ENCODE measurements around the gene AP3M1. TPM values are rescaled to one million over a fixed set of nuclear protein-coding genes. Genes with fewer than 3 reads are reported as not detected.
"Not testable (repeated sequence)": the region's sequence is repeated elsewhere in the genome, so short reads cannot be mapped to it uniquely, and the experiment has no call there.

Gene AP3M1, protein sequence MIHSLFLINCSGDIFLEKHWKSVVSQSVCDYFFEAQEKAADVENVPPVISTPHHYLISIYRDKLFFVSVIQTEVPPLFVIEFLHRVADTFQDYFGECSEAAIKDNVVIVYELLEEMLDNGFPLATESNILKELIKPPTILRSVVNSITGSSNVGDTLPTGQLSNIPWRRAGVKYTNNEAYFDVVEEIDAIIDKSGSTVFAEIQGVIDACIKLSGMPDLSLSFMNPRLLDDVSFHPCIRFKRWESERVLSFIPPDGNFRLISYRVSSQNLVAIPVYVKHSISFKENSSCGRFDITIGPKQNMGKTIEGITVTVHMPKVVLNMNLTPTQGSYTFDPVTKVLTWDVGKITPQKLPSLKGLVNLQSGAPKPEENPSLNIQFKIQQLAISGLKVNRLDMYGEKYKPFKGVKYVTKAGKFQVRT
- polyA plus RNA-seq (2013, experiment 1 of 2; ENCODE audit: insufficient read length) = 28.0 TPM
- 28.0 TPM for polyA plus RNA-seq (2013, experiment 2 of 2; ENCODE audit: insufficient read length)

DNA sequence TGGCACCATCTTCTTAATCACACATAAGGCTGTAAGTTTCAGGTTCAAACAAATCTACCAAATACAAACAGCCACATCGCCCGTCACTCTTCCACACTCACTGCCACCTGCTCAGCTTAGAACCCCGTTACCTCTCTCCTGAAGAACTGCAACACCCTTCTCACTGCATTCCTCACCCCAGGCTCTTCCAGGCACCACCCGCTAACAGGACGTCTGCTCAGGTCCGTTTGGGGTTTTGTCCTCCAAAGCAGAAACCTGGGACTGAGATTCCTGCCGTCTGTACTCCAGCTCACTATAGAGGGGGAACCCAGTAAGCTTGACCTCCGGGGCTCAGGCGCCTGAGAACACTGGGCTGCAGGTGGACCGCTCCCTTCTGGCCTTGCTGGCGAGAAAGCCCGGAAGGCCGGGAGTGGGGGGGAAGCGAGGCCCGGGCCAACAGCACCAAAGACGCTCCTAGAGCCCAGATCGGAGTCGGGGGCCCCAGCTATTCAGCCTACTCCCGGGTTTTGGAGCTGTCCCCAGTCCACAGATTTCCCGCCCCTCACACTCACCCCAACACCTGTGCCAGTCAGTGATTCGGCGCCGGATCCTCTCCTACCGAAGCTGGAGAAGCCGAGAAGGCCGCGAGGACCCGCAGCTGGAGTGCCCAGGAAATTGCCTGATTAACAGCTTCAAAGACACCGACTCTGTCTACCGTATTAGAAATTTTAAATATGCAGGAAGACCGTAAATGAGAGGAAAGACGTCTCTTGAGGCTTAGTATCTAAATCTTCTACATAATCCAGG lies at the start of gene AP3M1:
AP3M1 (minus strand) TSS at position 625 of the 786 bp plus-strand sequence. CDS start 12,449 bp downstream, outside the sequence.
- no peak for DNase-seq

DNA sequence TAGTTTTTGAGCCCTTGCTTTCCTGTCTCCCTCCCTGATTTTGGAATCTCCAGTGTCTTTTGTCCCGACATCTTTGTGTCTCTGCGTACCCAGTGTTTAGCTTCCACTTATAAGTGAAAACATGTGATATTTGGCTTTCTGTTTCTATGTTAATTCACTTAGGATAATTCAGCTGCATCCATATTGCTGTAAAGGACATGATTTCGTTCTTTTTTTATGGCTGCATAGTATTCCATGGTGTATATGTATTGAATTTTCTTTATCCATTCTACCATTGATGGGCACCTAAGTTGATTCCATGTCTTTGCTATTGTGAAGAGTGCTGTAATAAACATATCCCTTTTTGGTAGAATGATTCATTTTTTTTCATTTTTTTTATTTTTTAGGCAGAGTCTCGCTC lies 48.7 kb upstream of the AP3M1 start:
- no peak for DNase-seq

DNA sequence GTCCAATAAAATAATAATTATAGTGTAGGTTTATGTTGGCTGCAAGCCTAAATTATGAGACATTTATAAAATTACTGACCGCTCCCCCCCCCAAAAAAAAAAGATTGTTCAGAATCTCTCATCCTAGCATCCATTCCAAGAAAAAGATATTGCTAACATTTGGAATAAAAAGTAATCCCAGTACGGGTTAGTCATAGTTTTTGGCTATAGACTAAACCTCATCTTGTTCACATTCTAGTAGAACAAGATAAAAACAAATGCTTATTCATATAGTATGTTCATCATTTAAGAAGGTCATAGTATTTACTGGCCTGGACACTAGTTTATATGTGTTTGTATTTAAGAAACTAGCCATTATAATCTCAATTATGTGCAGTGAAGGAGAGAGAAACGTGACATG lies 44.4 kb upstream of the AP3M1 start:
- DNase-seq = no peak

DNA sequence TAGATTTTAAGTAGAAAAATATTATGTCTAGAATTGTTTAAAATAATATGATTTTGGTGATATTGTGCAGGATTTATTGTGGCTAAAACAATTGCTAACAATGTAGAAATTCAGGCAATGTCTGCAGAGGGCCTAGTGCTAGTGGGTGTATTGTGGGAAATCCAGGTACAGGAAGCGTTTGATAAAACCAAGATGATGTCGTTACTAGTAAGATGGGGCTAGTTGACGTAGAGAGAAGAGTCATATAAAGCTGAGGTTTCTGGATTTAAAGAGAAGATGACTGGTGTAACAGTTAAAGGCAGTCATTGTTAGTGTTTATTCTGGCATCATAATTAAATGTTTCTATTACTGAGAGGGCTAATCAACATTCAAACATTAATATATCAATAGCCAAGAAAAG lies 43.9 kb upstream of the AP3M1 start:
- no peak for DNase-seq

DNA sequence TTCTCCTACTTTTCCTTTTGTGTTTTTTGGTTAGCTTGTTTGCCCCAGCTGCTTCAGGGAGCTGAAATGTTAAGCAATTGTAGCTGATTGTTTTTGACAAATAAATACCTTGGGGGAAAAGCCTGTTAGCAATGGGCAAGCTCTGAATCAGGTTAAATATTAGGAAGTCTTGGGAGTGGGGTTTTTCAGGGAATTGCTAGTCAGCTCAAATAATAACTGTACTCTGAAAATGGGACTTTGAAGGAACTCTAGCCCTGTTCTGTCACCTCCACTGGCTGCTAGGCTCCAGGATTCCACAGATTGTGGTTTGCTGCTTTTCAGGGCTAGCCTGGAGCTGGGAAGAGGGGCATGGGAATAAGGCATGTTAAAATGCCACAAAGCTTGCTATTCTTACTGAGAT lies 39.9 kb upstream of the AP3M1 start:
- DNase-seq = peak; percentile 41

DNA sequence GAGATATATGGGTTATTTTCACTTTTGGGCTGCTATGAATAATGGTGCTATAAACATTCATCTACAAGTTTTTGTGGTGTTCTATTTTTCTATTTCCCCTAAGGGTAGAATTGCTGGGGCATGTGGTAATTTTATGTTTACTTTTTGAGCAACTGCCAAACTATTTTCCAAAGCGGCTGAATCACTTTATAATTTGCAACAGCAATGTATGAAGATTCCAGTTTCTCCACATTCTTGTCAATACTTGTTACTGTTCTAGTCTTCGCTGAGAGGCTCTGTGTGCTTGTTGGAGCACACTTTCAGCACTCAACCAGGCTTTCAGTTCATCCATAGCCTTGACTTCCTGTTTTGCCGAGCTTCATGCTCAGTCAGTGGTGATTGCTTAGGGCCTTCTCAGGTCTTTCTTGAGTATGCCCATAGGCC lies 39.4 kb upstream of the AP3M1 start:
- peak; percentile 95 for DNase-seq

DNA sequence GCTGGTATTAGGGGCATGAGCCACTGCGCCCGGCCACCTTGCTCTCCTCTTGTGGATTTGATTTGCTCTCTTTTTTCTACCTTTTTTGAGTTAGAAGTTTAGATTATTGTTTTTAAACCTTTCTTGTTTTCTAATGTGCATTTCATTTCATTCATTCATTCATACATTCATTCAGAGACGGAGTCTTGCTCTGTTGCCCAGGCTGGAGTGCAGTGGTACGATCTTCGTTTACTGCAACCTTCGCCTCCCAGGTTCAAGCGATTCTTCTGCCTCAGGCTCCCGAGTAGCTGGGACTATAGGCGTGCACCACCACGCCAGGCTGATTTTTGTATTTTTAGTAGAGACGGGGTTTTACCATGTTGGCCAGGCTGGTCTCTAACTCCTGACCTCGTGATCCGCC lies 38.0 kb upstream of the AP3M1 start:
- DNase-seq = not testable (repeated sequence)

DNA sequence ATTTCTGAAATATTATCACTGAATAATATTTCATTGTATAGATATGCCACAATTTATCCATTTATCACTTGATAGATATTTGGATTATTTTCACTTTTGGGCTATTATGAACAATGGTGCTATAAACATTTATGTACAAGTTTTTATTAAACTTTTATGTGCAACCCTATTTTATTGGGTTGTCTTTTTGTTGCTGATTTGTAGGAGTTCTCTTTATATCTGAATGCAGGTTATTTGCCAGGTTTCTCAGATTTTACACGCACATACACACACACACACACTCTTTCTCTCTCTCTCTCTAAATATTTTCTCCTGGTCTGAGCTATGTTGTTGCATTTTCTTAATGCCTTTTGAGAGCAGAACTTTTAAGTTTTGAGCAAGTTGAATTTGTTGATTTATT lies 36.6 kb upstream of the AP3M1 start:
- DNase-seq = no peak

DNA sequence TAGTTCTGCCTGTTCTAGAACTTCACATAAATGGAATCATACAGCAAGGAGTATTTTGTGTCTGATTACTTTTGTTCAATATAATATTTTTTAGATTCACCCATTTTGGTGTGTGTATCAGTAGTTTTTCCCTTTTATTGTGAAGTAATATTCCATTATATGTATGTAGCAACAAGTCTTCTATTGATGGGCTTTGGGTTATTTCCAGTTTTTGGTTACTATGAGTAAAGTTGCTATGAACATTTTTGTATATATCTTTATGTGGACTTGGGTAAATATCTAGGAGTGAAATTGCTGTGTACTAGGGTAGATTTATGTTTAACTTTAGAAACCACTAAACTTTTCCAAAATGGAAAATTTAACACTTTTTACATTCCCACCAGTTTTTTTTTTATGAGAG lies 36.0 kb upstream of the AP3M1 start:
- no peak for DNase-seq

DNA sequence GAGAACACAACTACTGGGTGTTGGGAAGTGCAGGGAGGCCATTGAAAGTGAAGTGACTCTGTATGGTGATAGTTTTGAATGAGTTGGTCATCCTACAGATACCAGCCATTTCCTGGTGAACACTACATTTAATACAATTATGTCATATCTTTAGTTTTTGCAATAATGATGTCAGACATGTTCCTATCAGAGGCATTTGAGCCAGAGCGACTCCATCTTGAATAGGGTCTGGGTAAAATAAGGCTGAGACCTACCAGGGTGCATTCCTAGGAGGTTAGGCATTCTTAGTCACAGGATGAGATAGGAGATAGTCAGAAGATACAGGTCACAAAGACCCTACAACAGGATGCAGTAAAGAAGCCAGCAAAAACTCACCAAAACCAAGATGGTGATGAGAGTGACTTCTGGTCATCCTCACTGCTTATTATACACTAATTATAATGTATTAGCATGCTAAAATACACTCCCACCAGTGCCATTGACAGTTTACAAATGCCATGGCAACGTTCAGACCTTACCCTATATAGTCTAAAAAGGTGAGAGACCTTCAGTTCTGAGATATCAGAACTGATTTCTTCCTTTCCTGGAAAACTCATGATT lies 28.6 kb upstream of the AP3M1 start:
- no peak for DNase-seq

DNA sequence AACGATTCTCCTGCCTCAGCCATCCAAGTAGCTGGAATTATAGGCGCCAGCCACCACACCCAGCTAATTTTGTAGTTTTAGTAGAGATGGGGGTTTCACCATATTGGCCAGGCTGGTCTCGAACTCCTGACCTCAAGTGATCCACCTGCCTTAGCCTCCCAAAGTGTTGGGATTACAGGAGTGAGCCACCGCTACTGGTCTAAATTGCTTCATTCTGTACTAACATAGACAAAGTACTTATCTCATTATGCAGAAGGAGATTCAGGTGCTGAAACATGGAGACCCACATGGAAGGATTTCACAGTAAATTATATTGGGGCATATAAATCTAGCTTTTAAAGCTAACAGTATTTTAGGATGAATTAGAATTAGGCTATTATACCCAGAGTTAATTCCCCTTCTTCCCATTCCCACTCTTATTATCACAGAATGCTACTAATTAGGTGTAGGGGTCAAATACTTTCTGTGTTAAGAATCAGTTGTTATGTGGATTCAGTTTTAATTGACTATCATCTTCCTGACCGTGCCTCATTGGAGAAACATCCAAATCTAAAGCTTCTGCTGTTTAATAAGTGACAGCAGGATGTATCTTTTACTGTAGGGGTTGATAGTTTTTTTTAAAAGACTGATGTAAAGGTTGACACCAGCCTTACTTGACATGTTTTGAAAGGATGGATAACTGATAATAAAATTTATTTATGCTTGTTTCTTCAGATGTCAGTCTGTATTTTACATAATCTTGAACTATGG lies 27.6 kb upstream of the AP3M1 start:
- no peak for DNase-seq

DNA sequence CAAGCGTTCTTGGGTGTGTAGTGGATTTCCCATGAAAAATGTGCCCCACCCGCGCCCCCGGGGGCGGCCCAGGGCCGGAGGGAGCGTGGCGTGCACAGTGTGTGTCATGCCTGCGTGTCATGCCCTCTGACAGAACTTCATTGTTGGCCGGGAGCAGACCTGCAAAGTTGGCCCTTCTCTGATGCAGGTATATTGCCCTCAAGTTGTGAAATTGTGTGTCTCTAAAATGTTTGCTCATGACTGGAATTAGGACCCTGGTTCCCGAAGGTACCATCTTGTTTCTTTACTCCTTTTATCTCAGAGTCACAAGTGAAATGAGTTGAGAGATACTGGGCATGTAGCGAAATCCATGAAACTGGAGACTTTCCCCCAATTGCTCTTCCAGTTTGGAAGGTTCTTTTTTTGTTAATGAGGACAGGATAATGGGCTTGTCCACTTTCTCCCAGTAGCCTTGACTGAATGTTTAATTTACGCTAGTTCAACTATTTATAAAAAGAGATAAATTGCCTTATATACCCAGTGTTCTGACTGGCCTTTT lies 26.6 kb upstream of the AP3M1 start:
- DNase-seq = no peak

DNA sequence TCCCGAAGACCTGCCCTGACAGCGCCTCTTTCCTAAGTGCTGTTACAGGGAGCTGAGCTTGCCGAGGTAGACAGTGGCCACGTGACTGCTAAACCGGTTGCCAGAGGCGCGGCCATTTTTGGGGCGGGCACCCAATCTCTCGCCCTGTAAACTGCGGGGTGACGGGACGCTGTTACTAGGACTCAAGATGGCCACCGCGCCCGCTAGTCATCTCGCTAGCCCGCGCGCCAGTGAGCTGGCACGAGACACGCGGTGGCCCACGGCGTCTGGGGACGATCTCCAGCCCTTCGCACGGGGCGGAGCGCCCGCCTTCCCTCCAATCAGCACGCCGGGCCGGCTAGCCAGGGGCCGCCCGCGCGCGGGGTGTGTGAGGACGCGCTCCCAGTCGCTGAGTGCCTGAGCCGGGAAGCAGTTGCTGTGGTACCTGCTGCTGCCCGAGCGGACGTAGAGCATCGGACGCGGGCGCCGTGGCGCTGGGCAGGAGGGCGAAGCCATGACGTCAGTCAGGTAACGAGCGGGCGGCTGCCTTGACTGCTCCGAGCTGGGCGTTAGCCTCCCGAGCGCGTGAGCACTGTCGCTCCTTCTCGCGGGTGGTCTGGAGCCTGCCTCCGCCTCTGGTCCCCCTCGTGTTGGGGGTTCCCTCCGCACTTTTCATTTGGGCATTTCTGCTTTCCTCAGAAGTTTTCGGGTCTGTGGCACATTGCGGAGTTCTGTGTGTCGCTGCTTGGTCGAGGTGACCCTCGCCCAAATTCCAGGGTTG lies 25.9 kb upstream of the AP3M1 start:
- DNase-seq = peak; percentile 93

DNA sequence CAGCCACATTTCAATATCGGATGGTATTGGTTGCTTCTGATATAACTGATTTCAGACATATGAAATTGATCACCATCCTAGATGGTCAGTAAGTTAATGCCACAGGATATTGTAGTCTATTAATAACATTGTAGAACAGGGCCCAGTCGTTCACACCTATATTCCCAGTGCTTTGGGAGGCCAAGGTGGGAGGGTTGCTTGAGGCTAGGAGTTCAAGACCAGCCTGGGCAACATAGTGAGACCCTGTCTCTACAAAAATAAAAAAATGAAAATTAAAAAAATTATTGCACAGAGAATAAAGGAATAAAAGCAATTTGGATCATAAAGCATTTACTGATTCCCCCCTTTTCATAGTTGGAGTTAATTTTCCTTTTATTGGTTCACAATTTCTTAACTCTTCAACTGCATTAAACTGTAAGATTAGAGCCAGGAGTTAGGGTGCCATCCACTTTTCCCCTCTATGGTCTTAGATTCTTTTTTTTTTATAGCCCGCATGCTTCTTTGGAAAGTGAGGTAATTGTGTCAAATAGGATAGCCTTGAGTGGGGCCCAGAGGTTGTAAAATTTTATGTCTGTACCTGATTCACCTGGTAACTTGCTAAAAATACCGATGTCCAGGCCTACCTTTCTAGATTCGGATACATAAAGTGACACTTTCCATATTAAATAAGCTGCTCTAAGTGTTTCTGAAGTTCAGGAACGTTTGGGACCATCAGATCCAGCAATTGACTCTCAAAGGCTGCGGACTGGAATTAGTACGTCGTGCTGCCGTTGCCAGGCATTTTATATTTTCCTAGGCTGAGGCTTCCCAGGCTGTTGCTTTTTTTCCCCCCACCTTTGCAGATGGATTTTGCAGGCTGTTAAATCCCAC lies 25.1 kb upstream of the AP3M1 start:
- DNase-seq = no peak

DNA sequence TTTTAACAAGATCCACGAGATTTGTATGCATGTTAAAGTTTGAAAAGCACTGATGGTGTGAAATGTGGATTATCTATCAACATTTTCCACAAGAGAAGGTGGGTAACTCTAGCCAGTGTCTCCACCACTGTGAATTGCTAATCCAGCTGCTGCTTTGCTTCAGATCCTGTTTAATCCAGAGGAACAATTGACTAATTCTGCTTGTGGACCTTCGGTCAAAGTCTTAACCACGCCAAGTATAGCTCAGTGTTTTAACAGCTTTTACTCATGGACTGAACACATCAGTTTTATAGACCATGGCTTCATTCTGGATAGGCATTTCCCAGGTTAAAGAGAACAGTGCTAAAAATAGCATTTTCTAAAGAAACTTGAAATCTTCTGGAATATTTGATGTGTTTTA lies 23.9 kb upstream of the AP3M1 start:
- no peak for DNase-seq

DNA sequence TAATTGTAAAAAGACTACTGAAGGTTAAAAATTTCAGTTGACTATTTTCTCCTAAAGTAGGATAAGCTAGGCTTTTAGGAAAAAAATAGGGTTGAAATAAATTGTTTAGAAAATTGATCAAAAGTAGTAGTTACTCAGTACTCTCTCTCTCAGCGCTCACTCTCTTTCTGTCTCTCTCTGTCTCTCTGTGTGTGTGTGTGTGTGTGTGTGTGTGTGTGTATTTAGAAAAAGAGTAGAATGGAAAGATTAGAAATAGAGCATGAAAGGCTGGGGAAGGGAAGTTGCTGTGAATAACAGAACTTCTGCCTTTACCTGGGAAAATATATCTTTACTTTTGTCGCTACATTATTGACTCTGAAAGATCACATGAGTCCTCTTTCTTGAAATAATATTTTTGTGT lies 21.0 kb upstream of the AP3M1 start:
- no peak for DNase-seq

DNA sequence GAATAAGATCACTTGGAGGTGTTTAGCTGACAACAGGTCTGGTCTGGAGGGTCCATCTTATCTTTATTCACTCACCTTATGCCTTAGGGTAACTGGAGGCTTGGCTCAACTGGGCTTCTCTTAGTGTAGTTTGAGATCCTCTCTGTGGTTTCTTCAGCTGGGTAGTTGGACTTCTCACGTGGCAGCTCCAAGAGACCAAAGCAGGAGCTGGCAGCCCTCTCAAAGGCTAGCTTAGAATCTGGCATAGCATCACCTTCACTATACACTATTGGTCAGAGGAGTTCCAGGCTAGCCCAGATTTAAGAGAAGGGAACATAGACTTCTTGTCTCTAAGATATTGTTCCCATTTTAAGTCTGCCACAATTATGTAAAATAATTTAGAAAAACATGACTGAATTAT lies 16.8 kb upstream of the AP3M1 start:
- no peak for DNase-seq

DNA sequence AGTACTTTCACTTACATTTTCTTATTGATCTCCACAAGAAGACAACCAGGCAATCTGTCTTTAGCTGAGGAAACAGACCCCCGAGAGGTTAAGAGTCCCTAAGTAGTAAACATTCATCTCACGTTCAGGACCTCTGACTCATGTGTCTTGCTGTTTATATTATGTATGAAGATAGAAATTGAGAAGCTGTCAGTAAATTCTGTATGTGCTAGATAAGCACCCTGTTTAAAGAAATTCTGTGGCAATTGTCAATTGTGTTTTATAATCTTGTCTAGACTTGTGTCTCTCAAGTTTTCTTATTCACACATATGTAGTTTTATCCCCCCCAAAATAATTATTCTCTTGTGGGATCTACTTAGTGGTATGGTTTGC lies 14.9 kb upstream of the AP3M1 start:
- peak; percentile 33 for DNase-seq

DNA sequence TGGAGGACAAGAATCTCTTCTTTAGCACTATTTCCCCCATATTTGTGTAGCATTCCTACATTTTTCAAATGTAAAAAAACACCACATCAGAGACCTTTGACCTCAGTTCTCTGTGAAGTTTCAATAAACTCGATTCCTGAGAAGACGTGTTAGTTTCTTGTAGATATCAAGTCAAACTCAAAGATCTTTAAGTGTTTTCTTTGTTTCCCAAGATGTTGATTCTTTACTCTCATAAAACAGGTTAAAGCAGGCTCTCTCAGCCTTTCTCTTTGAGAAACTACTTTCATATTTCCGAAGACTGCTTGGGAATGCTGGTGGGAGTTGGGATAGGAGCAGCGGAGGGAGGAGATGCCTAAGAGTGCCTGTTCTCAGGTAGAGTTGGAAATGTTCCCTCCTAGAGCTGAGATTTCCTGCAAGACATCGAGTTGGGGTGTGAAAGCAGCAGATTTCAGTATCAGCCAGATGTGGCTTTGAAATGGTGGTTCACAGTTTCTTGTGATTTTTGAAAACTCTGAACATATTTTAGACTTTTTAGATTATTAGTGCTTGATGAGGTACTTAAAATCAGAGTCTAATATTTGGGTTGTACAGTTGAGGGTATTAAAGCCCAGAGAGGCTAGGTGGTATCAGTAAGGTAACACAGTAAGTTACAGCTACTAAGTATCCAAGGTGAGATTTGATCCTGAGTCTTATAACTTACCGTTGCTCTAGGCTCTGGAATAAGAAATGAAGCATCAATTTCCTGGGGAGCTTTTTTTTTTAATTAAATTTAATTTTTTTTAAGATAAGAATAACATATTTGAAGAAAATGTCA lies 14.3 kb upstream of the AP3M1 start:
- DNase-seq = peak; percentile 43
